Anterior cingulate cortex (tissue), 58 donors: ENCODE measurements around the gene C1S.
"Not testable (repeated sequence)": the region's sequence is repeated elsewhere in the genome, so short reads cannot be mapped to it uniquely, and the experiment has no call there.

Experiments
- DNase-seq, 58 donors: peaks; one replicate each; lab custom pipeline; 2025; lab: John Stamatoyannopoulos, UW

C1S gene

GRCh38 chr12:7045913-7046312 lies 14.6 kb upstream of the C1S start:
- DNase-seq = no peak

GRCh38 chr12:7046383-7047105 lies 14.0 kb upstream of the C1S start:
- DNase-seq = no peak

GRCh38 chr12:7047306-7047705 lies 13.2 kb upstream of the C1S start:
- DNase-seq = no peak

- peak in 1 of 58 donors; percentile 1 for DNase-seq
These were observed 11.0 kb upstream of the C1S start for GRCh38 chr12:7049445-7049951.

- DNase-seq = not testable (repeated sequence)
These were observed 10.5 kb upstream of the C1S start for GRCh38 chr12:7049973-7050372.

GRCh38 chr12:7054925-7055324 lies 5.6 kb upstream of the C1S start:
- no peak for DNase-seq

- DNase-seq = not testable (repeated sequence)
These were observed 4.8 kb upstream of the C1S start for GRCh38 chr12:7055736-7056135.

- DNase-seq = no peak
These were observed 2.2 kb upstream of the C1S start for GRCh38 chr12:7058163-7058845.

GRCh38 chr12:7058850-7059395 lies 1.6 kb upstream of the C1S start:
- no peak for DNase-seq

- no peak for DNase-seq
These were observed 738 bp upstream of the C1S start for GRCh38 chr12:7059780-7060179.

GRCh38 chr12:7061138-7061537 lies 620 bp downstream of the C1S start:
- DNase-seq = no peak

- no peak for DNase-seq
These were observed 1.1 kb downstream of the C1S start for GRCh38 chr12:7061596-7061995.

- DNase-seq = no peak
These were observed 4.0 kb downstream of the C1S start for GRCh38 chr12:7064516-7064915.

- no peak for DNase-seq
These were observed 4.6 kb downstream of the C1S start for GRCh38 chr12:7065073-7065623.

- no peak for DNase-seq
These were observed 6.1 kb downstream of the C1S start for GRCh38 chr12:7066596-7066995.

GRCh38 chr12:7067096-7067495 lies 6.6 kb downstream of the C1S start:
- DNase-seq = peak in 2 of 58 donors; percentile 4 to 5

- DNase-seq = peak in 13 of 58 donors; percentile 3 to 52 (median 15)
These were observed 7.9 kb downstream of the C1S start for GRCh38 chr12:7068240-7068993.

GRCh38 chr12:7068994-7069346 lies 8.5 kb downstream of the C1S start:
- DNase-seq = no peak

- no peak for DNase-seq
These were observed 8.9 kb downstream of the C1S start for GRCh38 chr12:7069386-7069785.

GRCh38 chr12:7072035-7072434 lies 11.5 kb downstream of the C1S start:
- DNase-seq = no peak

- no peak for DNase-seq
These were observed 12.0 kb downstream of the C1S start for GRCh38 chr12:7072554-7072953.
